GM18873 (cell line): ENCODE measurements around the gene RHOBTB3.

Experiments
- ATAC-seq: cut with Tn5 transposase; IDR thresholded peaks from one replicate; pipeline ENCODE4 v1.9.1; 2021; ENCODE audit warnings: mild to moderate bottlenecking, moderate library complexity, moderate number of reproducible peaks; ENCODE audit not compliant: unreplicated experiment, low FRiP score

RHOBTB3 gene

GRCh38 chr5:95730011-95730700 lies 980 bp upstream of the RHOBTB3 start:
- ATAC-seq, result no peak

- ATAC-seq, result no peak
Observed at GRCh38 chr5:95731571-95732554, 727 bp downstream of the RHOBTB3 start.

GRCh38 chr5:95733107-95733665 lies 2.0 kb downstream of the RHOBTB3 start:
- ATAC-seq, result no peak

- no peak for ATAC-seq
Observed at GRCh38 chr5:95734187-95734586, 3.1 kb downstream of the RHOBTB3 start.

- no peak for ATAC-seq
Observed at GRCh38 chr5:95734906-95735305, 3.8 kb downstream of the RHOBTB3 start.

GRCh38 chr5:95735406-95735805 lies 4.3 kb downstream of the RHOBTB3 start:
- ATAC-seq, result no peak

- ATAC-seq, result no peak
Observed at GRCh38 chr5:95738072-95738471, 6.9 kb downstream of the RHOBTB3 start.

- no peak for ATAC-seq
Observed at GRCh38 chr5:95738834-95739233, 7.7 kb downstream of the RHOBTB3 start.

- no peak for ATAC-seq
Observed at GRCh38 chr5:95739857-95740256, 8.7 kb downstream of the RHOBTB3 start.

- ATAC-seq, result no peak
Observed at GRCh38 chr5:95741458-95741857, 10.3 kb downstream of the RHOBTB3 start.

GRCh38 chr5:95743232-95743631 lies 12.1 kb downstream of the RHOBTB3 start:
- ATAC-seq, result no peak

GRCh38 chr5:95743877-95744276 lies 12.7 kb downstream of the RHOBTB3 start:
- no peak for ATAC-seq

- no peak for ATAC-seq
Observed at GRCh38 chr5:95746194-95746593, 15.1 kb downstream of the RHOBTB3 start.

- ATAC-seq, result no peak
Observed at GRCh38 chr5:95746722-95747679, 15.9 kb downstream of the RHOBTB3 start.

- no peak for ATAC-seq
Observed at GRCh38 chr5:95748133-95748532, 17.0 kb downstream of the RHOBTB3 start.

GRCh38 chr5:95754545-95754944 lies 23.4 kb downstream of the RHOBTB3 start:
- ATAC-seq, result no peak

GRCh38 chr5:95759005-95759404 lies 27.9 kb downstream of the RHOBTB3 start:
- ATAC-seq, result no peak

GRCh38 chr5:95759634-95760033 lies 28.5 kb downstream of the RHOBTB3 start:
- ATAC-seq, result no peak

- peak; percentile 85 for ATAC-seq
Observed at GRCh38 chr5:95760273-95761191, 29.4 kb downstream of the RHOBTB3 start.
